HG02763 (cell line): Measurements from ENCODE around the gene LSAMP.

ENCODE experiments used
- ATAC-seq: cut with Tn5 transposase; IDR thresholded peaks from one replicate; pipeline ENCODE4 v1.9.1; 2021; ENCODE audit warnings: mild to moderate bottlenecking, moderate library complexity; ENCODE audit not compliant: unreplicated experiment

LSAMP gene

GRCh38 chr3:116445311-116445841, at the start of gene LSAMP:
TSS of gene LSAMP (minus strand) at chr3:116445487.
- ATAC-seq, result no peak

DNA sequence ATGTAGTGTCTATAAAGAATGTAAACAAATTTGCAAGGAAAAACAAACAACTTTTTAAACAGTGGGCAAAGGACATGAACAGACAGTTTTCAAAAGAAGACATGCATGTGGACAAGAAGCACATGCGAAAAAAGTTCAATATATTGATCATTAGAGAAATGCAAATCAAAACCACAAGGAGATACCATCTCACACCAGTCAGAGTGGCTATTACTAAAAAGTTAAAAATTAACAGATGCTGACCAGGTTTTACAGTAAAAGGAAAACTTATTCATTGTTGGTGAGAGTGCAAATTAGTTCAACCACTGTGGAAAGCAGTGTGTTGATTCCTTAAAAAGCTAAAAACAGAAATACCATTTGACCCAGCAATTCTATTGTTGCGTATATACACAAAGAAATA, 47.1 kb upstream of the LSAMP start:
- no peak for ATAC-seq

DNA sequence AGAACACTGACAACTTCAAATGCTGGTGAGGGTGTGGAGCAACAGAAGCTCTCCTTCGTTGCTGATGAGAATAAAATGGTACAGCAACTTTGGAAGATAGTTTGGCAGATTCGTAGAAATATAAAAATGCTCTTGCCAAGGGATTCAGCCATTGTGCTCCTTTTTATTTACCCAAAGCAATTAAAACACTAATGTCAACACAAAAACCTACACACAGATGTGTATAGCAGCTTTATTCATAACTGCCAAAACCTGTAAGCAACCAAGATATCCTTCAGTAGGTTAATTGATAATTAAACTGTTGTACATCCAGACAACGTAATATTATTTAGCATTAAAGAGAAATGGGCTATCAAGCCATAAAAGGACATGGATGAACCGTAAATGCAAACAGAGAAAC, 37.8 kb upstream of the LSAMP start:
- ATAC-seq, result no peak

- ATAC-seq, result no peak
Observed at GRCh38 chr3:116476691-116477090, 31.4 kb upstream of the LSAMP start.

DNA sequence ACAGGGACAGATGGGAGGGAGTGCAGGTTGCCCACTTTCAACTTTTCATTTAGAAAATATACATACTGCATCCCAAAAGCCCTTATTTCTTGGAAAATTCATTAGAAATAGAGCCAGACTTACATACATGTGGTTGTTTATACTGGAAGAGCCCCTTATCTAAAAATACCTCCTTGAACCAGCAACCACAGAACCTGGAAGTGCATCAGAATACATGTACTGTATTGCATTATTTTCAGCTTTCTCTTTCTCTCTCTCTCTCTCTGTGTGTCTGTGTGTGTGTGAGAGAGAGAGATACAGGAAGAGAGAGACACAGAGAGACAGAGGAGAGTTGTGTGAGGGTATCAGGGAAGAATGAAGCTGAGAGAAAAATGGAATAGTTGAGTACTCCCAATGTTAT, 29.5 kb upstream of the LSAMP start:
- no peak for ATAC-seq

DNA sequence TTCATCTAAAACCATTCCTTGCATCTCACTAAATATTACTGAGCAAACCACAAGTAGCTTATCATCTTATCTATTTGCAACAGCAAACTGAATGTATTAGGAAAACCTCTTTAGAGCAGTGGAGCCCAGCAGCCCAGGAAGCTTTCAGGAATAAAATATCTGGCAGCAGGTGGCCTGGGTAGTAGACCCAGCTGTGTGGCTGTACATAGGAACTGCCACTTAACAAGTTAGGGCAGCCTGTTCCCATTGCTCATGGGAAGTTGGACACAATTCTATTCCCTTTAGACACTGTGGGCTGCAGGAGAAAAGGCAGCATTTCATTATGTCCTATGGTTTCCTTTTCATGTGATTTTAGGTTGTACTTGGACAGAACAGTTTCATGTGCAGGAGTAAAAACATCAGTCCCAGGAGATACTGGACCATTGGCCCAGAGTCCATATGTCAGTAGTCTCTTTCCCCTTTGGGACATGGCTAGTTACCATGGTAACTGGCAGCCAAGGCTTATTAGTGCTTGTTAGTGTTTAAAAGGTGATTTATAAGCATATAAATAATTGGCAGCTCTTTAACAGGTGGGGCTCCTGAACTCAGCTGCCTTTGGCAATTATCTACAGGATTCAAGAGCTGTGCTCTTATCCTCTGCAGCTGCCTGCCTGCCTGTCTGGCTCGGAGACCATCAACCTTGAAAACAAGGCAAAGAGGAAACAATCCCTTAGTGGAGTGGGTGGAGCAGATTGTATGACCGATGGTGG, 28.9 kb upstream of the LSAMP start:
- no peak for ATAC-seq

- ATAC-seq, result no peak
Observed at GRCh38 chr3:116473602-116474001, 28.3 kb upstream of the LSAMP start.

- ATAC-seq, result no peak
Observed at GRCh38 chr3:116470605-116471197, 25.4 kb upstream of the LSAMP start.

DNA sequence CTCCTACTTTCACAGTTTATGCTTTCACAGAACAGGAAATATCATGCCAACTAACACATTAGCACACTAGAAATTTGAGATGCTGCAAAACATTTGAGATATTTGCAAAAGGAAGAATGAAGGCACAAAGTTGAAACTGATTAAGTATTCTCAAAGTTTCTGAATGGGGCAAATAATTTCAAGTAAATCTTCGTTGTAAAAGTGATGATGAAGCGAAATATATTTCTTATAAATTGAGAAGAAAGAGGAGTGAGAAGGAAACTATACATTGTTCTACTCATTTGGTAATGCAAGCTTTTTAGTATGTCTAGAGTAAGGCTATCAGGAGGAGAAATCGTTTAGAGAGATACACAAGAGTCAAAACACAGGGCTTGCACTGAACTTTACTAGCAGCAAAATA, 24.3 kb upstream of the LSAMP start:
- no peak for ATAC-seq

DNA sequence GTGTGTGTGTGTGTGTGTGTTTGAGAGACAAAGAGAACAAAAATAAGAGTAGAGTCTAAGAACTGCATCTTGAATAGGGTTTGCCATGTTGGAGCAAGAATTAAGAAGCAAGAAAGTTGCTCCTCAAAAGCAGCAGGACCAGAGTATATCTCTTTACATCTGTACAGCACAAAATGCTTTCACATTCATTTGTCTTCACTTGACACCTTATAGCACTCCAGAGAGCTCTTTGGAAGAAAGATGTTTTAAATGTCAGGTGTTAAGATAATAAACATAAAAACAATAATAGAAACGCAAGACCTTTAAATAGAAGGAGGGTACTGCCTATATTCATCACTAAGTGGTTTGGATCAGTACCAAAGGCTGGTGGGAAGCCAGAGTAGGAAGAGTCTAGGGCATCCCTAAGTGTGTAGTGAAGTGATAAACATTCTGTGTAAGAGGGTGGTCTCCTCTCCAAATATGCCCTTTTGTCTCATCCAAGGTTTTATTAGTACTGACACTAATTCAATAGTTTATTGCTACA, 19.1 kb upstream of the LSAMP start:
- ATAC-seq, result no peak

DNA sequence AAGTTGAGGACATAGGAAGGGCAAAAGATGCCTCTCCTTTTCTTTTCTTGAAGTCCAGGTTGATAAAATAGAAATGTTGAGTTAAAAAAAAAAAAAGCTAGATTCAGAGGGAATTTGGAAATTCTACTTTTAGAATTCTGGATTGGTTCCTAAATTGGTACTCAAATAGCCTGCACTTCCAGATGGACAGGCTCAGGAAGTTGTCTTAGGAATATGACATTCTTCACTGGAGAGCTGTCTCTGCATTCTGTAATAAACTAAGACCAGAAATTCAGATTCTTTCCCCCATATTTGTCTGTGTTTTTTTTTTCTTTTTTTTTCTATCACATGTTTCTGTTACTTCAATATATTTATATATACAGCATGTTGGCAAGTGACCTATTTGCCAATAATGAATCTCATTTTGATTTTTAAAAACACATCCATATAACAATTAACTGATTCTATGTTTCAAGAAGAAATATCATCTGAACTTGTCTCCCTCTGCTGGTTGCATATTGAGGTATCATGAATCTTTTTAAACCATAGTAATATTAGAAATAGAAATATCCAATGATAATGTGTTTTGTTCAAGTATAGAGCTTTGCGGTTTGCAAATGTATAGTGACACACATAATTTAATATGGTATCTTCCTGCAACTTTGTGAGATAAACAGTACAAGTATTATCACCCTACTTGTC, 8.5 kb upstream of the LSAMP start:
- ATAC-seq, result no peak

- no peak for ATAC-seq
Observed at GRCh38 chr3:116449546-116450350, 4.5 kb upstream of the LSAMP start.

- no peak for ATAC-seq
Observed at GRCh38 chr3:116445990-116446389, 703 bp upstream of the LSAMP start.

GRCh38 chr3:116444819-116445310, 422 bp downstream of the LSAMP start:
- no peak for ATAC-seq

DNA sequence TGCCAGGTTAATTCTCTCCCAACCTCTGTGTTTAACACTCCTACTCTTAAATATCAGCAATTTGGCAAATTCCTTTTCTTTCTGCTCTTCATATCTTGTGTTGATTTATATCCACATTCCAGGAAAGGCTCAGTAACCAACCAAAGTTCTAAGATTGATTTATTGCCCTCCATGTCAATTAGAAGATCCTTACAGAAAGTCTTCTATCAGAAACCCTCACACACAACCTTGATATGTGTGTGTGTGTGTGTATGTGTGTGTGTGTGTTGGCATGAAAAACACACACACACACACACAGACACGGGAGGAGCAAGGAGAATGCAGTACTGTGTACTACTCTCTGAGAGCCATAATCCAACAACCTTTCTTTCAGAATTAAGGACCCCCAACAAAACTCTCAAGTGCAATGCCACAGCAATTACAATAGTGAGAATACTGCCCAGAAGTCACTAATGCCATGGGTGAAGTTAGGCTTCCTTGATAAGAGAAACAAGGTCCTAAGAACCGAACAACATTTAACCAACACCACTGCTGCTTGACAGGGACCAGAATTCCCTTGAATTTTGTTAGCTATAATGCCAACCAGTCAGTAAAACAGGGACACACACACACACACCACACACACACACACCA, 1.1 kb downstream of the LSAMP start:
- no peak for ATAC-seq

- no peak for ATAC-seq
Observed at GRCh38 chr3:116443191-116443661, 2.1 kb downstream of the LSAMP start.

DNA sequence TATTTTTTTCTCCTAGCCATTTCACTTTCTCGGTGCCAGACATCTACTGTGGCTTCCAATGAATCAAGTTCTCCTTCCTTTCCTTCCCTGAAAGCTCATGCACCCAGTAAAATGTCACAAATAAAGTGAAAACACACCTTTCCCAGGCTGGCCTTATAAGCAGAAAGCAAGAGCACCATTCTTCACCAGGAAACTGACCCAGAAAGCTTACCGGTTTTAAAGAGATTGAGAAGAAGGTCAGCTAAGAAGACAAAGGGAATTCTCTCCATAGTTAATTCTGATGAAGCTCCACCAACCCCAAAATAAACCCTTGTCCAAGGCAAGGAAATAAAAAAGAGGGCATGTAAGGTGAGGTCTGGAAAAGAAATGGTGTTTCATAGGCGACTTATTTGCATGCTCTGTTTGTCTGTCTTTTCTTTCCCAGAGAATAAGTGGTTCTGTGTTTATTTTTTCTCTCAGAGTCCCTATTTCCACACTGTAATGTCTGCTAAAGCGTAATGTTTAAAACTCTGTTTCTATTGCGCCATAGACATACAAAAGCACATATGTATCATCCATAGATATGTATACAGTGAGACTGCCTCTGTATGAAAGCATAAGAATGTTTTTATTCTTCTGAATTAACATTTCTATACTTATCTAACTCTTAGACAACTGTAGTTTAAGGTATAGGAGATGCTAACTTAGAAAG, 2.8 kb downstream of the LSAMP start:
- no peak for ATAC-seq

GRCh38 chr3:116441652-116442051, 3.6 kb downstream of the LSAMP start:
- no peak for ATAC-seq

DNA sequence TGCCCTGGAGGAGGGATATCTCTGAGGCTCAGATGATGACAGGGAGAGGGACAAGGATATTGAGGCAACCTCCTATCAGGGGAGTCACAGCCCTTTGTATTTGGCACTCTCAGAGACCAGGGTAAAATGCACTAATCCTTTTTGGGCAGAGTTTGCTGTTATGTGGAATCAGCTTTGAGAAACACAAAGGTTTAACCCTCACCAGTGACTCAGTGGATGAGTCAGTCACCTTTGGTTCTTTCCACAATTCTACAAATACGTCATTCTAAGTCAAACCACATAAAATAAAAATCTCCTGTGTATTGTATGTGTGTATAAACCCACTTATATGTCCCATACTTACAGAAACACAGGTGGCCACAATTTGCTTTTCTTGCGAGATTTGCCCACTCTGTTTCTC, 5.1 kb downstream of the LSAMP start:
- no peak for ATAC-seq

GRCh38 chr3:116433552-116433951, 11.7 kb downstream of the LSAMP start:
- ATAC-seq, result no peak
